Right forelimb (tissue), 1 donor: ENCODE measurements around the gene ARHGAP28.
A peak's percentile ranks its signal among the peaks of the same experiment; 100 is the strongest.

ENCODE experiments used
- DNase-seq: peaks from one replicate; pipeline ENCODE4 v3.0.0-alpha.2; 2018

The ARHGAP28 gene

GRCh38 chr18:6734726-6735430 lies 5.4 kb downstream of the ARHGAP28 start:
- no peak for DNase-seq

DNA sequence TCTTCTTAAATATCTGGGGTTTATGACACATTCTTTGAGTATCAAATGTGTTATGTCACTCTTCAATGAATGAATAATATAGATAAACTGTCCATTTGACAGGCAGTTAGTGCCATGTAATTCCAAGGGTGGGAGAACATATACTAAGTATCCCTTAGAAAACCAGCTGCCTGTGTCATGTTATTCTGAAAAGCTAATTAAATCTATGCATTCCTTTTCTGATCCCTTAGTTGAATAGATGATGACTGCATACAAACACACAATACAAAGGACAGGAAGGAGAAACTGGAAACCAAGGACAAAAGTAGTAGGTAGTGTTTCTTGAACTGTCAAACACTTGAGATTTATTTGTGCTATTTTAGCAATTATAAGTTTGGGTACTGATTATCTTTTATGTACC lies 8.3 kb downstream of the ARHGAP28 start:
- DNase-seq = no peak

DNA sequence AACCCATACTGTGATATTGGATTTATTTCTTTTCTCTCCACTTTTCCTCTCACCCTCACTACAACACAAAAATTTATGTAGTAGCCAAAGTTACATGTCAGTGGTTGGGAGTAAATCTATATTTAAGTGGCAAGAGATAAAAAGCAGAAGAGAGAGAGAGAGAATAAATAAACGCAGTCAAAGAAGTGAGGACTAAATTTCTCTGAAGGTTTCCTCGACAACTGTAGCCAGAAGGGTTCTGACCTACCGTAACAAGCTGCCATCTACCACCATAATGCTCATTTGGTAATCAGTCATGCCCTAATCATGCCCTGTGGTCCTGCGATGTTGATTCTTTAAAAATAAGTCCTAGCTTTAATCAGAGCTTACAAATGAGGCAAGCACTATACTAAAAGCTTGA lies 9.1 kb downstream of the ARHGAP28 start:
- no peak for DNase-seq

DNA sequence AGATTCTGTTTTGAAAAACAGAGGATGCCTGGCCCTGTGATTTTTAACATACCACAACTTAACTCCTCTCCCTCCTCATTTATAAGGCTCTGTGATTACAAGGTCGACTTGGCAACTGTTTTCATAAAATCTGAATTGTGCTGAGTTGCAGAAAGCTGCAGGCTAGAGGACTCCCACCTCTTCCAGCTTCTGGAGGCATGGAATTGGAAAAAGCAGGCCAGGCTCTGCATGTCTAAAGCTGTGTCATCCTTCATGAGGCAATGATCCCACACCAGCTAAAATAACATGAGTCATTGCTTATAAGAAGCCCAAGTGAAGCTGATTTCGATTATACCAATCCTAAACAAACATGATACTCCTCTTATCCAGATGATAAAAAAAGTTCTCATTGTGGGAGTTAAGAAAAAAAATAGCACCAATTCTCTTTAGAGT lies 11.7 kb downstream of the ARHGAP28 start:
- DNase-seq = no peak

GRCh38 chr18:6741786-6742185 lies 12.3 kb downstream of the ARHGAP28 start:
- no peak for DNase-seq

GRCh38 chr18:6743999-6744398 lies 14.5 kb downstream of the ARHGAP28 start:
- no peak for DNase-seq

GRCh38 chr18:6744816-6745455 lies 15.4 kb downstream of the ARHGAP28 start:
- no peak for DNase-seq

DNA sequence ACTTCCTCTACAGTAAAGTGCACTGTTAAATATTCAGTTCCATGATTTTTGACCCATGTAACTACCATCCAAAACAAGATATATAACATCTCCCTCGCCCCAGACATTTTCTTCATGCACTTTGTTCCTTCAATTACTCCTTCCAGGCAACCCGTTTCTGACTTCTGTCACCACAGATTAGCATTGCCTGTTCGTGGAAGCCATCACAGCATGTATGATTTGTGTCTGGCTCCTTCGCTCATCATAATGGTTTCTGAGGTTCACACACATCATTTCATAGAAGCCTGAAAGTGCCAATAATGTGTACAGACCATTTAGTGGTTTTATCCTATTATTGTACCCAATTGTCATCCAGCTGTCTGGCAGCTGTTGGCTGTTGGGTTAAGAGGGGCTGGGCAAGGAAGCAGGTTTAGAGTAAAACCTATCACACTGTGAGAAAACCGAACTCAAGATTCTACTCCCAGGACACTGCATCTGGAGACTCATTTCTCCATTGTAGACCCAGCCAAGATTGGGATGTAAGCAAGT lies 16.1 kb downstream of the ARHGAP28 start:
- DNase-seq = no peak

- no peak for DNase-seq
Measured at GRCh38 chr18:6746386-6746960, 17.0 kb downstream of the ARHGAP28 start.

GRCh38 chr18:6747646-6748045 lies 18.1 kb downstream of the ARHGAP28 start:
- no peak for DNase-seq

- DNase-seq = no peak
Measured at GRCh38 chr18:6748241-6748640, 18.7 kb downstream of the ARHGAP28 start.

- DNase-seq = no peak
Measured at GRCh38 chr18:6750411-6750810, 20.9 kb downstream of the ARHGAP28 start.

DNA sequence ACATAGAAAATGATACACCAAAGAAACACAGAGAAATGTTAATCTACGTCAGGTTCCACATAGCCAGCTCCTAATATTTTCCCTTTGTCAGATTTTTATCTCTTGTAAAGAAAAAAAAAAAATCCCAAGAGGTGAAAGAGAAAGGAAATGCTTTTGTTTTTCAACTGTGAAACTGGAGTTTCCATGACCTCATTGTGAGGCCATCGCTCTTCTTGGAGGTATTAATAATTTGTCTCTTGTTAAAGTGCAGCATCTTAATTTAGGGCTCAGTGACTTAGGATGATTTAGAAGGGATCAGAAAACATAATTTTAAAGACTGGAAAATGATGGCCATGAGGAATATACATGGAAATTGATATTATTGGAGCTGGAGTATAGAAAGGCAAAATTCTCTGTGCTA lies 21.7 kb downstream of the ARHGAP28 start:
- DNase-seq = no peak

GRCh38 chr18:6752202-6752860 lies 22.8 kb downstream of the ARHGAP28 start:
- DNase-seq = no peak

- no peak for DNase-seq
Measured at GRCh38 chr18:6755107-6755506, 25.6 kb downstream of the ARHGAP28 start.

GRCh38 chr18:6757931-6758330 lies 28.4 kb downstream of the ARHGAP28 start:
- DNase-seq = no peak

DNA sequence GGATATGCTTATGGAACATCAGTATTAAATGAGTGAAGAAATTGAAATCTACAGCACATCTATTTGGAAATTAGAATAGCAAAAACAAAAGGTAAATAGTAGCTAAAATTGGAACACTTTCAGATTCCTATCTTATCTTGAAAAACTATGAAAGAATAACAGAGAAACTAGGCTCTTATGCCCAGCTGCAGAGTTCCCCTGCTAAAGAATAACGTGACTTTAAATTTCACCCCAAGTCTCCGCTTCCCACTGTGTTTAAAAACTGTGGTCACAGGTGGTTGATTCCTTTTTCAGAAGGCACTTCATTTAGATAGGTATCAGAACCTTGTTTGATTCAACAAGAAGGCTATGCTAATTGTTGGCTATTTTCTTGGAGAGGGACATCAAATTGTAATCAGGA lies 30.1 kb downstream of the ARHGAP28 start:
- no peak for DNase-seq

GRCh38 chr18:6763524-6763923 lies 34.0 kb downstream of the ARHGAP28 start:
- no peak for DNase-seq

- no peak for DNase-seq
Measured at GRCh38 chr18:6764382-6764781, 34.9 kb downstream of the ARHGAP28 start.

GRCh38 chr18:6773777-6774176 lies 44.3 kb downstream of the ARHGAP28 start:
- no peak for DNase-seq

- DNase-seq = no peak
Measured at GRCh38 chr18:6775237-6775636, 45.7 kb downstream of the ARHGAP28 start.

GRCh38 chr18:6775702-6776101 lies 46.2 kb downstream of the ARHGAP28 start:
- no peak for DNase-seq

- DNase-seq = peak; percentile 75
Measured at GRCh38 chr18:6776188-6776587, 46.7 kb downstream of the ARHGAP28 start.

DNA sequence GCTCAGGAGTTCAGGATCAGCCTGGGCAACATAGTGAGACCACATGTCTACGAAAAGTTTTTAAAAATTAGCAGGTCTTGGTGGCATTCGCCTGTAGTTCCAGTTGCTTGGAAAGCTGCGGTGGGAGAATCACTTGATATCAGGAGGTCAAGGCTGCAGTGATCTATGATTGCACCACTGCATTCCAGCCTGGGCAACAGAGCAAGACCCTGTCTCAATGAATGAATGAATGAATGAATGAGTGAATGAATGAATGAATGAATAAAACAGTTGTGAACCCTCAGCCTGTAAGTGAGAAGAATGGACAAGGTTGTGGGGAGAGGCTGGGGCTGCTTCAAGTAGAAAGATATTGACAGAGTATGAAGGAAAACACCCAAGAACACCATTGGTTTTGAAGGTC lies 48.0 kb downstream of the ARHGAP28 start:
- DNase-seq = no peak
